ENCODE data around the gene ACSS2.
"Not testable (repeated sequence)": the region's sequence is repeated elsewhere in the genome, so short reads cannot be mapped to it uniquely, and the experiment has no call there.

ACSS2 gene

GRCh38 chr20:34874094-34874654 is 2.2 kb upstream of the ACSS2 start:
- DNase-seq: peak; percentile 91

GRCh38 chr20:34875642-34876405 is 588 bp upstream of the ACSS2 start:
- DNase-seq: peak; percentile 98

- DNase-seq: no peak
These were observed 3.9 kb downstream of the ACSS2 start for GRCh38 chr20:34880215-34880850.

GRCh38 chr20:34880971-34881370 is 4.6 kb downstream of the ACSS2 start:
- DNase-seq: not testable (repeated sequence)

GRCh38 chr20:34881689-34882088 is 5.3 kb downstream of the ACSS2 start:
- DNase-seq: no peak

GRCh38 chr20:34883087-34883688 is 6.8 kb downstream of the ACSS2 start:
- no peak for DNase-seq

GRCh38 chr20:34883809-34884208 is 7.4 kb downstream of the ACSS2 start:
- no peak for DNase-seq

GRCh38 chr20:34884260-34884659 is 7.8 kb downstream of the ACSS2 start:
- no peak for DNase-seq

GRCh38 chr20:34886122-34886521 is 9.7 kb downstream of the ACSS2 start:
- DNase-seq: no peak

GRCh38 chr20:34887023-34887422 is 10.6 kb downstream of the ACSS2 start:
- DNase-seq: no peak

- peak; percentile 84 for DNase-seq
These were observed 12.1 kb downstream of the ACSS2 start for GRCh38 chr20:34888468-34888867.

GRCh38 chr20:34891166-34892062 is 15.0 kb downstream of the ACSS2 start:
- DNase-seq: peak; percentile 74

GRCh38 chr20:34892671-34893070 is 16.3 kb downstream of the ACSS2 start:
- no peak for DNase-seq

- no peak for DNase-seq
These were observed 18.3 kb downstream of the ACSS2 start for GRCh38 chr20:34894723-34895122.

GRCh38 chr20:34895465-34895864 is 19.1 kb downstream of the ACSS2 start:
- no peak for DNase-seq

- DNase-seq: no peak
These were observed 19.7 kb downstream of the ACSS2 start for GRCh38 chr20:34896086-34896621.

GRCh38 chr20:34898129-34898528 is 21.7 kb downstream of the ACSS2 start:
- not testable (repeated sequence) for DNase-seq

- not testable (repeated sequence) for DNase-seq
These were observed 22.3 kb downstream of the ACSS2 start for GRCh38 chr20:34898731-34899130.

- peak; percentile 66 for DNase-seq
These were observed 27.8 kb downstream of the ACSS2 start for GRCh38 chr20:34904202-34904621.

- DNase-seq: peak; percentile 21
These were observed 31.4 kb downstream of the ACSS2 start for GRCh38 chr20:34907616-34908469.

- no peak for DNase-seq
These were observed 38.7 kb downstream of the ACSS2 start for GRCh38 chr20:34915131-34915530.

Data from OCI-M1 (cell line).